Esophagus muscularis mucosa (tissue), 4 donors: ENCODE measurements around the gene ZFP36L1. TPM values are rescaled to one million over a fixed set of nuclear protein-coding genes. Genes with fewer than 3 reads are reported as not detected.

Source experiments
- DNase-seq: peaks from one replicate; pipeline ENCODE4 v3.0.0-alpha.2; 2017; ENCODE audit errors: extremely low spot score
- H3K27ac ChIP-seq, 4 donors: fragments of 200-600 bp; sonication (generic); replicated peaks in 1 of 4; 1 replicate in 3 of 4; 2 replicates in 1 of 4; pipeline ENCODE4 v1.5.1; 2016 to 2019; ENCODE audit warnings: mild to moderate bottlenecking in 1 of 4
- H3K27me3 ChIP-seq, 4 donors: fragments of 200-600 bp; sonication (generic); one replicate each; pipeline versions ENCODE4 v1.5.1 to v1.6.0; 2016 to 2019
- H3K36me3 ChIP-seq, 4 donors: fragments of 200-600 bp; sonication (generic); one replicate each; pipeline ENCODE4 v1.5.1; 2016 to 2019
- H3K4me1 ChIP-seq, 4 donors: fragments of 200-600 bp; sonication (generic); one replicate each; pipeline ENCODE4 v1.5.1; 2016 to 2019
- H3K4me3 ChIP-seq, 4 donors: fragments of 200-600 bp; sonication (generic); 1 replicate in 2 of 4; 2 replicates in 2 of 4; pipeline ENCODE4 v1.5.1; 2016 to 2019; ENCODE audit warnings: mild to moderate bottlenecking in 4 of 4, moderate library complexity in 1 of 4
- H3K9me3 ChIP-seq, 4 donors: fragments of 200-600 bp; sonication (generic); 1 replicate in 3 of 4; 2 replicates in 1 of 4; pipeline ENCODE4 v1.5.1; 2016 to 2019
- CTCF ChIP-seq, 3 experiments: fragments of 200-600 bp in 2 of 3; fragments of 450-650 bp in 1 of 3; sonication (generic) in 2 of 3; IDR thresholded peaks; one replicate each; pipeline ENCODE4 v1.5.1; 2017 to 2019; ENCODE audit warnings: antibody characterized with exemption in 3 of 3, mild to moderate bottlenecking in 2 of 3, moderate library complexity in 1 of 3
- EP300 ChIP-seq: sonication (generic); formaldehyde crosslinking; IDR thresholded peaks from one replicate; pipeline ENCODE4 v1.6.1; 2017; ENCODE audit warnings: antibody characterized with exemption
- POLR2A ChIP-seq: fragments of 450-650 bp; IDR thresholded peaks from one replicate; pipeline ENCODE4 v1.6.1; 2017; ENCODE audit warnings: antibody characterized with exemption, moderate library complexity, mild to moderate bottlenecking, low read depth
- POLR2AphosphoS5 ChIP-seq, 2 donors: sonication (generic); formaldehyde crosslinking; IDR thresholded peaks; one replicate each; pipeline ENCODE4 v1.6.1; 2017; ENCODE audit warnings: antibody characterized with exemption in 2 of 2
- WGBS: methylation state at CpG from one replicate; pipeline ENCODE4 v1.1.5; 2018; 5-methylcytosine and 5-hydroxymethylcytosine counted together
- intact Hi-C: fragments of 100-400 bp; cut with DNase I; formaldehyde crosslinking; loops from one replicate; pipeline ENCODE4 v1.15.1; 2023
- total RNA-seq, 4 donors: library from RNA; depleted of rRNA; stranded (reverse); fragments of >200 nt; gene quantifications; one replicate each; pipeline versions ENCODE4 v1.1.0 to v1.2.1, GENCODE V29; 2016

ZFP36L1 gene
- 100 to 1,000 TPM; 191 to 704 (median 444) TPM for total RNA-seq

DNA sequence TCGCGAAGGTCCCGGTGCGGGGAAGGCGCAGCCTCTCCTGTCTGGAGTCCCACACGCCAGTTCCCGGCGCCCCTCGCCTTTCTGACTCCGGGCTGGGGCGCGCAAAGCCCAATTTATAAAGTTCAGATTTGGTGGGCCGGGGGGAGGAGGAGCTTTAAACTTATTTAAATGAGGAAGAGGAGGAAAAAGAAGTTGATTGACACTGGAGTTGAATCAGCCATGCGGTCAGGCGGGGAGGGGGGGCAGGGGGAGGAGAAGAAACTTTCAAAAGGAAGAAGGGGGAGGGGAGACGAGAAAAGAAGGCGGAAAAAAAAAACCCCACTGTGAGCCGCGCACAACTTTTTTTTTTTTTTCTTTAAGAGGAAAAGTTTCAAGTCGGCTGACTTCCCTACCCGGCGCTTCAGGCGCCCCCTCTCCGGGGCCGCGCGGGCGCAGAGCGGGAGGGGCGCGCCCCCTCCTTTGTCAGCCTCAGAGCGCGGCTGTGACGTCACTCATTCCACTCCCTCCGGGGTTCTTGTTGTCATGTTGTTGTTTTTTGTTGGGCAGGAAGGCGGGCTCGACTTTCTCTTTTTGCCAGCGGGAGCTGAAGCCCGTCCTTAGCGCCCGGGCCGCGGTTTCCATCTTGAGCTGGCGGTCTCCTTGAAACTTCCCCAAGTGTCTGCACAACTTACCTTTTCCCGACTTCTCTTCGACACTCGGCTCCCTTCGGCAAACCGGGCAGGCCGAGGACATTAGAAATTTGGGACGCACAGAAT, at the start of gene ZFP36L1:
TSS of gene ZFP36L1 (minus strand) at position 89 of the 755 bp plus-strand sequence. CDS start 129 bp downstream, outside the sequence.
- WGBS, result 4% methylated on average over 41 of the region's 51 CpGs
- no peaks in the 10 kb centered on the region for H3K9me3 ChIP-seq
- H3K27me3 ChIP-seq, result peaks cover 0 to 4% (median 0%) of the 10 kb centered on the region in 4 donors
- peaks cover 11 to 41% (median 30%) of the 10 kb centered on the region in 4 donors for H3K4me1 ChIP-seq
- DNase-seq, result peak; percentile 99
- peak within 1 kb of the TSS; percentile 99 to 100 (median 100) for H3K27ac ChIP-seq
- H3K4me3 ChIP-seq, result peak within 1 kb of the TSS; percentile 83 to 95 (median 87)
- H3K36me3 ChIP-seq, result peaks cover 9 to 37% (median 25%) of the 10 kb centered on the region in 4 donors
- TF ChIP-seq POLR2AphosphoS5 (IDR thresholded peaks at IDR 0.05) (peak in 1 of 2 donors; percentile 99), CTCF (IDR thresholded peaks at IDR 0.05) (peak in 1 of 3 experiments; percentile 7), EP300 (no peak), POLR2A (peak; percentile 99)
- intact Hi-C loops, result loop anchor here (5.0 kb wide), 1 partner anchor 246 kb away; no protein-coding TSS in a partner anchor

DNA sequence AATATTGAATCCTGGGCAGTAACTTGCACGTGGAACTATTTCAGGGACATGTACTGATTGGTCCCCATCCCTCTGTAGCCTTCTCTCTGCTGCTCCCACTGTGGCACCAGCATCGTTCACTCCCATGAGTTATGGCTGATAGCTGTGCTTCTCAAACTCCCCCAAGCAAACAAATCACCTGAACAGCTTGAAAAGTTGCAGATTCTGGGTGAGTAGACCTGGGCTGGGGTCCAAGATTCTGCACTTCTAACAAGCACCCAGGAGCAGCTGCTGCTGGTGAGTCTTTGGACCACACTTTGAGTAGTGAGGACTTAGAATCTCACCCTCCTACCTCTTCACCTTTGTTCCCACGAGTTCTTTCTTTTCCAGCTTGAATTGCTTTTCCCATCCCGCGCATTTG, 49.4 kb upstream of the ZFP36L1 start:
- peak; percentile 26 for DNase-seq
- Histone ChIP-seq H3K9me3 (peaks cover 0 to under 1% (median 0%) of the 10 kb centered on the region in 4 donors), H3K27ac (peak overlapping the region; percentile 34 to 75 (median 66)), H3K27me3 (no peaks in the 10 kb centered on the region), H3K4me3 (no peak overlapping the region), H3K4me1 (peaks cover 4 to 38% (median 36%) of the 10 kb centered on the region in 4 donors), H3K36me3 (no peaks in the 10 kb centered on the region)
- WGBS, result 51% methylated on average over 5 of the region's 5 CpGs
- intact Hi-C loops, result loop anchor here (5.0 kb wide), 1 partner anchor 1005 kb away; no protein-coding TSS in a partner anchor
- TF ChIP-seq POLR2AphosphoS5 (IDR thresholded peaks at IDR 0.05) (no peak), POLR2A (no peak), CTCF (IDR thresholded peaks at IDR 0.05) (no peak)

- Histone ChIP-seq H3K36me3 (no peaks in the 10 kb centered on the region), H3K4me3 (no peak overlapping the region), H3K9me3 (peaks cover 0 to 11% (median under 1%) of the 10 kb centered on the region in 4 donors), H3K27ac (peak overlapping the region; percentile 63 to 75 (median 66)), H3K4me1 (peaks cover 4 to 38% (median 36%) of the 10 kb centered on the region in 4 donors), H3K27me3 (no peaks in the 10 kb centered on the region)
- 31% methylated on average over 6 of the region's 6 CpGs for WGBS
- intact Hi-C loops, result loop anchor here (5.0 kb wide), 1 partner anchor 1004 kb away; no protein-coding TSS in a partner anchor
- TF ChIP-seq CTCF (IDR thresholded peaks at IDR 0.05) (no peak), POLR2A (no peak), POLR2AphosphoS5 (IDR thresholded peaks at IDR 0.05) (no peak), EP300 (no peak)
- DNase-seq, result peak; percentile 17
Observed at GRCh38 chr14:68841016-68841809, 48.3 kb upstream of the ZFP36L1 start.

GRCh38 chr14:68840454-68840853, 47.6 kb upstream of the ZFP36L1 start:
- Histone ChIP-seq H3K4me3 (no peak overlapping the region), H3K36me3 (no peaks in the 10 kb centered on the region), H3K27me3 (no peaks in the 10 kb centered on the region), H3K4me1 (peaks cover 4 to 38% (median 36%) of the 10 kb centered on the region in 4 donors), H3K27ac (no peak overlapping the region), H3K9me3 (peaks cover 0 to 19% (median 5%) of the 10 kb centered on the region in 4 donors)
- peak; percentile 21 for DNase-seq
- 100% methylated on average over 2 of the region's 2 CpGs for WGBS
- intact Hi-C loops, result loop anchor here (5.0 kb wide), 1 partner anchor 1003 kb away; no protein-coding TSS in a partner anchor
- TF ChIP-seq POLR2AphosphoS5 (IDR thresholded peaks at IDR 0.05) (no peak), POLR2A (no peak), CTCF (IDR thresholded peaks at IDR 0.05) (no peak), EP300 (no peak)
